ENCODE results near the gene DUSP28. TPM values are rescaled to one million over a fixed set of nuclear protein-coding genes. Genes with fewer than 3 reads are reported as not detected.

DUSP28 gene
- total and polyA plus RNA-seq, 2 of the 8 experiments (the other 6 are each of a cell fraction or from before 2014, with no cell fraction given), result 2.1 to 2.3 TPM

- TF ChIP-seq USF2 (IDR thresholded peaks at IDR 0.05; ENCODE audit: low read length) (no peak), CHD2 (IDR thresholded peaks at IDR 0.05; ENCODE audit: low read length) (no peak), JUN (IDR thresholded peaks at IDR 0.05; ENCODE audit: low read depth, low read length) (no peak), TAF1 (IDR thresholded peaks at IDR 0.05; ENCODE audit: low read depth, low read length) (no peak), CTCF (IDR thresholded peaks at IDR 0.05; ENCODE audit: control extremely low read depth in 1 of 3, insufficient read depth in 1 of 3, low read depth in 1 of 3, low read length in 3 of 3) (peak; percentile 31 to 38 (median 32); a peak in 3 of 4 replicates), BRCA1 (IDR thresholded peaks at IDR 0.05; ENCODE audit: low read depth, low read length) (no peak), RBBP5 (IDR thresholded peaks at IDR 0.05; ENCODE audit: borderline replicate concordance, low read depth, low read length) (no peak), JUND (IDR thresholded peaks at IDR 0.05; ENCODE audit: low read length) (no peak), MAFK (IDR thresholded peaks at IDR 0.05; ENCODE audit: low read depth, low read length) (no peak), NRF1 (IDR thresholded peaks at IDR 0.05; ENCODE audit: low read depth, low read length) (no peak), KDM1A (IDR thresholded peaks at IDR 0.05; ENCODE audit: borderline replicate concordance, low read length) (no peak), SP4 (IDR thresholded peaks at IDR 0.05; ENCODE audit: low read length) (no peak), TAF7 (optimal IDR thresholded peaks at IDR 0.05; ENCODE audit: borderline replicate concordance, low read depth, low read length) (no peak), YY1 (IDR thresholded peaks at IDR 0.05; ENCODE audit: low read depth, low read length) (no peak), E2F6 (IDR thresholded peaks at IDR 0.05) (0 out of 2 replicates have a peak, but pooled peaks have one; percentile 15)
These were observed 39.8 kb upstream of the DUSP28 start (continued) for GRCh38 chr2:240520130-240520973.

Measured in H1 (cell line).